ENCODE measurements around the gene AAK1. TPM values are rescaled to one million over a fixed set of nuclear protein-coding genes. Genes with fewer than 3 reads are reported as not detected.

The AAK1 gene
- total and polyA plus RNA-seq, 2 of the 13 experiments (the other 11 are each of a cell fraction or from before 2014, with no cell fraction given) = 9.8 to 10.3 TPM

DNA sequence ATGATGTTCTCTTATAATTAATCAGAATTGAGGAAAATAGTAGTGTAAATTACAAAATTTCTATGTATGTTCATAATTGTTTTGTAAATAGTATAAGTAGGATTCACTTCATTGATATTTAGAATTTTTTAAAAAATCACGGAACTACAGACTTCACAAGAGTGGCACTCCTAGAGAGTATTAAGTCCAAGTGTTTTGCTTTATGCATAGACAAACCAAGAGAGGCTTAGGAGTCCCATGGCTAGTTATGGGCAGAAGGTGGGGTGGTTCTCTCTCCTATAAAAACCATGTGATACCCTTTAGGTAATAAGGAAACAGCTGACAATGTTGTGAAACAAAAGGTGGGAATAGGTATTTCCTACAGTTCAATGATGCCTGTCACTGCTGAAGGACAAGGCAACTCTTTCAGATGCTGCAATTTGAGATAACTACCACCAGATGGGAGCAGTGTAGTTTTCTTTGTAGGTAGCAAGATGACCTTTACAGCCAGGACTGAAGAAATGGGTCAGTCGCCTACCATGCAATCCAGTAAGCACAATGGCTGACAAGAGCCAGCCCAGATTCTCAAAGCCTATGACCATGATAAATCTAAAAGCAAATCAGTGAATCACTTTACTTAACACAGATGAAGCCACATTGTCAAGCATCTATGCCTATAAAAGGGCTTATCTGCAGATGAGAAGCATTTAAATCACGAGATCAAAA is 83.9 kb downstream of the AAK1 start (continued):
- TF ChIP-seq ZFP36 (IDR thresholded peaks at IDR 0.05; ENCODE audit: borderline replicate concordance, low read depth, low read length, partially characterized antibody) = no peak
- peak; percentile 57 for TF ChIP-seq POGZ (CRISPR knock-in tag; IDR thresholded peaks at IDR 0.05)
- no peak for TF ChIP-seq ZNF441 (CRISPR knock-in tag; IDR thresholded peaks at IDR 0.05; ENCODE audit: borderline replicate concordance)
- TF ChIP-seq, protein P1, sequence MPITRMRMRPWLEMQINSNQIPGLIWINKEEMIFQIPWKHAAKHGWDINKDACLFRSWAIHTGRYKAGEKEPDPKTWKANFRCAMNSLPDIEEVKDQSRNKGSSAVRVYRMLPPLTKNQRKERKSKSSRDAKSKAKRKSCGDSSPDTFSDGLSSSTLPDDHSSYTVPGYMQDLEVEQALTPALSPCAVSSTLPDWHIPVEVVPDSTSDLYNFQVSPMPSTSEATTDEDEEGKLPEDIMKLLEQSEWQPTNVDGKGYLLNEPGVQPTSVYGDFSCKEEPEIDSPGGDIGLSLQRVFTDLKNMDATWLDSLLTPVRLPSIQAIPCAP (CRISPR knock-in tag; IDR thresholded peaks at IDR 0.05; ENCODE audit: low read depth) = no peak
- no peak for TF ChIP-seq ZNF572 (CRISPR knock-in tag; IDR thresholded peaks at IDR 0.05)
- TF ChIP-seq, protein P2, sequence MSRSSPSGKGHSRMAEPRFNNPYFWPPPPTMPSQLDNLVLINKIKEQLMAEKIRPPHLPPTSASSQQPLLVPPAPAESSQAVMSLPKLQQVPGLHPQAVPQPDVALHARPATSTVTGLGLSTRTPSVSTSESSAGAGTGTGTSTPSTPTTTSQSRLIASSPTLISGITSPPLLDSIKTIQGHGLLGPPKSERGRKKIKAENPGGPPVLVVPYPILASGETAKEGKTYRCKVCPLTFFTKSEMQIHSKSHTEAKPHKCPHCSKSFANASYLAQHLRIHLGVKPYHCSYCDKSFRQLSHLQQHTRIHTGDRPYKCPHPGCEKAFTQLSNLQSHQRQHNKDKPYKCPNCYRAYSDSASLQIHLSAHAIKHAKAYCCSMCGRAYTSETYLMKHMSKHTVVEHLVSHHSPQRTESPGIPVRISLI (CRISPR knock-in tag; IDR thresholded peaks at IDR 0.05; ENCODE audit: borderline replicate concordance) = no peak
- TF ChIP-seq ZNF496 (CRISPR knock-in tag; IDR thresholded peaks at IDR 0.05; ENCODE audit: insufficient replicate concordance) = no peak
- TF ChIP-seq, protein P3, sequence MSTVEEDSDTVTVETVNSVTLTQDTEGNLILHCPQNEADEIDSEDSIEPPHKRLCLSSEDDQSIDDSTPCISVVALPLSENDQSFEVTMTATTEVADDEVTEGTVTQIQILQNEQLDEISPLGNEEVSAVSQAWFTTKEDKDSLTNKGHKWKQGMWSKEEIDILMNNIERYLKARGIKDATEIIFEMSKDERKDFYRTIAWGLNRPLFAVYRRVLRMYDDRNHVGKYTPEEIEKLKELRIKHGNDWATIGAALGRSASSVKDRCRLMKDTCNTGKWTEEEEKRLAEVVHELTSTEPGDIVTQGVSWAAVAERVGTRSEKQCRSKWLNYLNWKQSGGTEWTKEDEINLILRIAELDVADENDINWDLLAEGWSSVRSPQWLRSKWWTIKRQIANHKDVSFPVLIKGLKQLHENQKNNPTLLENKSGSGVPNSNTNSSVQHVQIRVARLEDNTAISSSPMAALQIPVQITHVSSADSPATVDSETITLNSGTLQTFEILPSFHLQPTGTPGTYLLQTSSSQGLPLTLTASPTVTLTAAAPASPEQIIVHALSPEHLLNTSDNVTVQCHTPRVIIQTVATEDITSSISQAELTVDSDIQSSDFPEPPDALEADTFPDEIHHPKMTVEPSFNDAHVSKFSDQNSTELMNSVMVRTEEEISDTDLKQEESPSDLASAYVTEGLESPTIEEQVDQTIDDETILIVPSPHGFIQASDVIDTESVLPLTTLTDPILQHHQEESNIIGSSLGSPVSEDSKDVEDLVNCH (CRISPR knock-in tag; IDR thresholded peaks at IDR 0.05) = no peak
- no peak for TF ChIP-seq SOX13 (IDR thresholded peaks at IDR 0.05)
- 0 out of 4 replicates have a peak, but pooled peaks of 1 of the 2 experiments have one; percentile 8 for TF ChIP-seq SOX13 (CRISPR knock-in tag; conservative IDR thresholded peaks at IDR 0.05 in 1 of 2, IDR thresholded peaks at IDR 0.05 in 1 of 2)
- no peak for TF ChIP-seq ZNF180 (CRISPR knock-in tag; IDR thresholded peaks at IDR 0.05; ENCODE audit: borderline replicate concordance, low read depth)
- peak; percentile 77 for TF ChIP-seq ESRRA (CRISPR knock-in tag; IDR thresholded peaks at IDR 0.05; ENCODE audit: low read depth)
- TF ChIP-seq ZNF3 (CRISPR knock-in tag; IDR thresholded peaks at IDR 0.05) = peak; percentile 94
- 0 out of 2 replicates have a peak, but pooled peaks have one; percentile 34 for TF ChIP-seq MXD4 (CRISPR knock-in tag; IDR thresholded peaks at IDR 0.05)
- 0 out of 2 replicates have a peak, but pooled peaks have one; percentile 39 for TF ChIP-seq KMT2A (CRISPR knock-in tag; IDR thresholded peaks at IDR 0.05)
- peak; percentile 95 for TF ChIP-seq NR2F6 (IDR thresholded peaks at IDR 0.05)
- TF ChIP-seq NR2F6 (CRISPR knock-in tag; IDR thresholded peaks at IDR 0.05) = peak; percentile 97
- peak; percentile 9; the same call in 1 of the 2 replicates for TF ChIP-seq HNF4G (IDR thresholded peaks at IDR 0.05; ENCODE audit: borderline replicate concordance, low read depth, low read length)
- TF ChIP-seq HNF4G (CRISPR knock-in tag; IDR thresholded peaks at IDR 0.05; ENCODE audit: borderline replicate concordance, low read depth) = no peak
- TF ChIP-seq STAG1 (CRISPR knock-in tag; IDR thresholded peaks at IDR 0.05) = peak; percentile 98
- 0 out of 2 replicates have a peak, but pooled peaks have one; percentile 43 for TF ChIP-seq ZKSCAN8 (CRISPR knock-in tag; IDR thresholded peaks at IDR 0.05; ENCODE audit: borderline replicate concordance)
- peak; percentile 68 for TF ChIP-seq IRF2 (CRISPR knock-in tag; IDR thresholded peaks at IDR 0.05)
- 0 out of 2 replicates have a peak, but pooled peaks have one; percentile 9 for TF ChIP-seq SOX5 (CRISPR knock-in tag; IDR thresholded peaks at IDR 0.05; ENCODE audit: borderline replicate concordance)
- peak; percentile 56 for TF ChIP-seq THAP11 (CRISPR knock-in tag; IDR thresholded peaks at IDR 0.05)
- TF ChIP-seq, protein P4, sequence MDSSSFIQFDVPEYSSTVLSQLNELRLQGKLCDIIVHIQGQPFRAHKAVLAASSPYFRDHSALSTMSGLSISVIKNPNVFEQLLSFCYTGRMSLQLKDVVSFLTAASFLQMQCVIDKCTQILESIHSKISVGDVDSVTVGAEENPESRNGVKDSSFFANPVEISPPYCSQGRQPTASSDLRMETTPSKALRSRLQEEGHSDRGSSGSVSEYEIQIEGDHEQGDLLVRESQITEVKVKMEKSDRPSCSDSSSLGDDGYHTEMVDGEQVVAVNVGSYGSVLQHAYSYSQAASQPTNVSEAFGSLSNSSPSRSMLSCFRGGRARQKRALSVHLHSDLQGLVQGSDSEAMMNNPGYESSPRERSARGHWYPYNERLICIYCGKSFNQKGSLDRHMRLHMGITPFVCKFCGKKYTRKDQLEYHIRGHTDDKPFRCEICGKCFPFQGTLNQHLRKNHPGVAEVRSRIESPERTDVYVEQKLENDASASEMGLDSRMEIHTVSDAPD (CRISPR knock-in tag; IDR thresholded peaks at IDR 0.05) = no peak
- TF ChIP-seq CCDC6 (CRISPR knock-in tag; IDR thresholded peaks at IDR 0.05) = no peak
